GM18505 (cell line): Measurements from ENCODE around the gene GATM.
"Not testable (repeated sequence)": the region's sequence is repeated elsewhere in the genome, so short reads cannot be mapped to it uniquely, and the experiment has no call there.

ENCODE experiments used
- ATAC-seq: cut with Tn5 transposase; IDR thresholded peaks from one replicate; pipeline ENCODE4 v1.9.1; 2021; ENCODE audit not compliant: unreplicated experiment
- POLR2A ChIP-seq: IDR thresholded peaks from 4 replicates; pipeline ENCODE4 v1.6.1; 2011; ENCODE audit warnings: borderline replicate concordance; ENCODE audit not compliant: insufficient read depth, insufficient read length; ENCODE audit errors: extremely low read depth

The GATM gene

DNA sequence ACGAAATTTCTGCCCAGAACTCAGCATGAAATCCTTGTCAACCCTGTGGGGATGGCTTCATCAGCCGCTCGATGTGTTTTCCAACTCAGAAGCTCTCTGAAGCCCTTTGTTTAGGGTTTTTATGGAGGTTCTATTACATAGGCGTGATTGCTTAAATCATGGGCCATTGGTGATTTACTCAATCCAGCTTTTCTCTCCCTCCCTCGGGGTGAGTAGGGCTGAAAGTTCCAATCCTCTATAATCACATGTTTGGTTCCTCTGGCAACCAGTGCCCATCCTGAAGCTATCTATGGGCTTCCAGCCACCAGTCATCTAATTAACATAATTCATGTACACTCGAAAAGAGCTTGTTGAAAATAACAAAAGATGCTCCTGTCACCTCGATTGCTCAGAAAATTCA lies 51.6 kb downstream of the GATM start:
- no peak for TF ChIP-seq POLR2A

DNA sequence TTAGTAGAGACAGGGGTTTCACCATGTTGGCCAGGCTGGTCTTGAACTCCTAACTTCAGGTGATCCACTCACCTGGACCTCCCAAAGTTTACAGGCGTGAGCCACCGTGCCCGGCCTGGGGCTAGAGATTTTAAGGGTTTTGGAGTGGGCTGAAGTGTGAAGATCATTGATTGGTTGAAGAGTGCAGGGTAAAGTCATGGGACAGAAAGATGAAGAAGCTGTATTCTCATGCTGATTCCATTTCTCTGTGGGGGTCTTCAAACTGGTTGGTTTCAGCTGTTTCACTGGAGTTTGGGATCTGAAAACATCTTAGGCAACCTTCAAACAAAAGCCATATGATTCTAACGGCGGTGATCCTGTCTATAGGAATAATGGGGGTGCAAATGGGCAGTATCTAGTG lies 52.1 kb downstream of the GATM start:
- no peak for TF ChIP-seq POLR2A
- no peak for ATAC-seq

More for the DNA sequence above, 51.6 kb downstream of the GATM start:
- ATAC-seq, result no peak

- no peak for ATAC-seq
- no peak for TF ChIP-seq POLR2A
Observed at GRCh38 chr15:45320581-45321205, 57.7 kb downstream of the GATM start.

GRCh38 chr15:45319472-45320214 lies 58.7 kb downstream of the GATM start:
- TF ChIP-seq POLR2A, result no peak
- ATAC-seq, result no peak

DNA sequence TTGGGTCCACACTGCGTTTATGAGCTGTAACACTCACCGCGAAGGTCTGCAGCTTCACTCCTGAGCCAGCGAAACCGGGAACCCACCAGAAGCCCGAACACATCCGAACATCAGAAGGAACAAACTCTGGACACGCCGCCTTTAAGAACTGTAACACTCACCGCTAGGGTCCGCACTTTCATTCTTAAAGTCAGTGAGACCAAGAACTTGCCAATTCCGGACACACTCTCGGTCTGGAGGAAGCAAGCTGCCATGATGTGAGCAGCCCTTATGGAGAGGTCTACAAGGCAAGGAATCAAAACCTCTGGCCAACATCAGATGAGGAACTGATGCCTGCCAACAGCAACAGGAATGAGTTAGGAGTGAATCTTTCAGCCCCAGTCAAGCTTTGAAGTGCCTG lies 63.4 kb downstream of the GATM start:
- ATAC-seq, result no peak
- TF ChIP-seq POLR2A, result no peak

- not testable (repeated sequence) for ATAC-seq
Observed at GRCh38 chr15:45314117-45314516, 64.2 kb downstream of the GATM start.
